ENCODE measurements around the gene HPCA.

DNA sequence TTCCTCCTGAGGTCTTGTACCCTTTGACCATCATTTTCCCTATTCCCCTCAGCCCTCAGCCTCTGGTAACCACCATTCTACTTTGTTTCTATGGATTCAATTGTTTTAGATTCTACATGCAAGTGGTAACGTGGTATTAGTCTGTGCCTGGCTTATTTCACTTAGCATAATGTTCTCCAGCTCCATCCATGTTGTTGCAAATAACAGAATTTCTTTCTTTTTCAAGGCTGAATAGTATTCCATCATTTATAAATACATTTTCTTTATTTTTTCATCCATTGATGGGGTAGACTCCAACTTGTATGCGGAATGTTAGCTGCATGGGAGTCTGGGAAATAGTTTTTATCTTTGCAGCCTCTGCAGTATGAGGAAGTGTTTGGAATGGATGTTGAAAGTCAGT, 41.1 kb downstream of the HPCA start:
- TF ChIP-seq POLR2A (IDR thresholded peaks at IDR 0.05; ENCODE audit: low read length) (no peak), GATA1 (IDR thresholded peaks at IDR 0.05; ENCODE audit: low read depth, low read length) (no peak)

Measured in erythroblast (primary cell).